H1 (cell line): ENCODE measurements around the gene AGRN. TPM values are rescaled to one million over a fixed set of nuclear protein-coding genes. Genes with fewer than 3 reads are reported as not detected.

Source experiments
- SIN3A ChIP-seq, 2 experiments: IDR thresholded peaks in 1 of 2; conservative IDR thresholded peaks in 1 of 2; 2 replicates each; pipeline ENCODE4 v1.6.1; 2011 to 2012; ENCODE audit warnings: low read length in 2 of 2, improper control_type of control experiment in 1 of 2, low read depth in 1 of 2, mild to moderate bottlenecking in 1 of 2
- SIRT6 ChIP-seq: IDR thresholded peaks from one replicate; pipeline ENCODE4 v1.7.1; 2012; ENCODE audit warnings: low read length, inconsistent platforms
- SP2 ChIP-seq: IDR thresholded peaks from 2 replicates; pipeline ENCODE4 v1.6.1; 2012; ENCODE audit warnings: mild to moderate bottlenecking, low read length, inconsistent platforms
- polyA plus RNA-seq, 7 experiments: library from polyadenylated mRNA; depleted of rRNA in 3 of 7; stranded (reverse) in 5 of 7; unstranded in 2 of 7; fragments of >200 nt in 5 of 7; fragments of 200-250 nt in 2 of 7; gene quantifications; 1 replicate in 5 of 7; 2 replicates in 1 of 7; 4 replicates in 1 of 7; pipeline versions ENCODE4 v1.2.1 to v1.2.3, GENCODE V29; 2011 to 2013; ENCODE audit warnings: missing spikeins in 2 of 7, mixed read lengths in 2 of 7
- total RNA-seq: library from RNA; stranded (reverse); fragmentation: NEBNext Ultra II Directional; extraction: Animal tissue kit (Norgen Biotek cat#: 25700); gene quantifications from 2 replicates; pipeline ENCODE4 v1.2.1, GENCODE V29; 2021

AGRN gene
- total and polyA plus RNA-seq, 2 of the 8 experiments (the other 6 are each of a cell fraction or from before 2014, with no cell fraction given): 52.3 to 155 TPM

DNA sequence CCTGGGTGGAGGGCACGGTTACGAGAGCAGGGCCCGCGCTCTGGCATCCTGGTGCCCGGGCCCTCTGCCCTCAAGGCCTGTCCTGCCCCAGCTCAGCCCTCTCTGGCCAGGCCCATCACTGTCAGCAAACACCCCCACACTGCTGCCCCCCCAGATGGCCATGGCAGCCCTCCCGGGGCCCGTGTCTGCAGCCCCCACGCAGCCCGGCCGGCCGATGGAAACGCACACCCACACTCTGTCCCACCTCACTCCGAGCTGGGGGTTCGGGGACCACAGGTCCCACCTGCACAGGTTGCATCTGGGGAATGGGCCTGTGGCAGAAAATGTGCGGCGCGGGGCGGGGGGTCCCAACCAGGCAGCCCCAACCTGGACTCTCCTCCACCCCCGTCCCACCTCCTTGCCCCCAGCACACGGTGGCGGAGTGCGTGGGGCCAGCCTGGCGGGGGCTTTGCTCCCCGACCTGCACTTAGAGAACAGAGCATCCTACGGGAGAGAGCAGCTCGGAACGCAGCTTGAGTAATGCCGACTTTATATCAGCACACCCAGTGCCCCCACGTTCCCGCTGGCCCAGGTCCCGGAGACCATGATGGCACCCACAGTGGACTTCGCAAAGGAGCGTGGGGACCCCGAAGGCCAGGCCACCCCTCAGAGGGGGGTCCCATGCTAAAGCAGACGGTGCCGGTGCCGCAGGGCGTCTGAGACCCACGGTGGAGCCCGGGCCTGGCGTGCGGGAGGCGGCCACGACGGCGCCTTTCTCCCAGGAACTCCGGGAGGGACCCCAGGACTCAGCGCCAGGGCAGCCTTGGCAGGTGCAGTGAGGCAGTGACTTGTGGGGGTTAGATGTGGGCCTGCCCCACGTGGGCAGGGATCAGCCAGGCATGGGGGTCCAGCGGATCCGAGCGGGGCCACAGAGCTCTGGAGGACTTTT is 61.7 kb downstream of the AGRN start (continued):
- TF ChIP-seq SIN3A (conservative IDR thresholded peaks at IDR 0.05 in 1 of 2, IDR thresholded peaks at IDR 0.05 in 1 of 2; ENCODE audit: low read depth in 1 of 2, low read length in 2 of 2): no peak
- TF ChIP-seq SP2: no peak
- TF ChIP-seq SIRT6: no peak
